Progenitor cell of endocrine pancreas (in vitro differentiated cells): Measurements from ENCODE around the gene ZBED6. TPM values are rescaled to one million over a fixed set of nuclear protein-coding genes. Genes with fewer than 3 reads are reported as not detected.
"Not testable (repeated sequence)": the region's sequence is repeated elsewhere in the genome, so short reads cannot be mapped to it uniquely, and the experiment has no call there.

Experiments
- DNase-seq: peaks from one replicate; pipeline ENCODE4 v3.0.0; 2021; ENCODE audit warnings: low spot score; ENCODE audit not compliant: unreplicated experiment
- H3K27ac Mint-ChIP-seq: 2 replicates; pipeline ENCODE4 v1.8.0; 2021; ENCODE audit warnings: mild to moderate bottlenecking, moderate library complexity, mixed read lengths
- H3K27me3 Mint-ChIP-seq: 2 replicates; pipeline ENCODE4 v1.8.0; 2021; ENCODE audit warnings: mixed read lengths
- H3K36me3 Mint-ChIP-seq: 2 replicates; pipeline ENCODE4 v1.8.0; 2022; ENCODE audit warnings: mixed read lengths; ENCODE audit not compliant: insufficient read depth
- H3K4me1 Mint-ChIP-seq: 2 replicates; pipeline ENCODE4 v1.8.0; 2021; ENCODE audit warnings: low read depth, mixed read lengths
- H3K4me3 Mint-ChIP-seq: 2 replicates; pipeline ENCODE4 v1.8.0; 2021; ENCODE audit warnings: low read depth, mild to moderate bottlenecking, moderate library complexity, mixed read lengths
- H3K9me3 Mint-ChIP-seq: 2 replicates; pipeline ENCODE4 v1.8.0; 2021; ENCODE audit warnings: low read depth, mixed read lengths
- long read RNA-seq: library from polyadenylated mRNA; unstranded; transcript quantifications from one replicate; pipeline ENCODE4 v2.0.0, GENCODE V29; 2020
- total RNA-seq: library from RNA; stranded (reverse); gene quantifications from 2 replicates; pipeline ENCODE4 v1.2.1, GENCODE V29; 2021
- TF ChIP-seq, protein P1 (sequence below): fragments of 200-600 bp; sonication (generic); IDR thresholded peaks from one replicate; pipeline ENCODE4 v1.5.0; 2021; ENCODE audit warnings: antibody characterized with exemption, mild to moderate bottlenecking; ENCODE audit not compliant: unreplicated experiment

The ZBED6 gene, protein sequence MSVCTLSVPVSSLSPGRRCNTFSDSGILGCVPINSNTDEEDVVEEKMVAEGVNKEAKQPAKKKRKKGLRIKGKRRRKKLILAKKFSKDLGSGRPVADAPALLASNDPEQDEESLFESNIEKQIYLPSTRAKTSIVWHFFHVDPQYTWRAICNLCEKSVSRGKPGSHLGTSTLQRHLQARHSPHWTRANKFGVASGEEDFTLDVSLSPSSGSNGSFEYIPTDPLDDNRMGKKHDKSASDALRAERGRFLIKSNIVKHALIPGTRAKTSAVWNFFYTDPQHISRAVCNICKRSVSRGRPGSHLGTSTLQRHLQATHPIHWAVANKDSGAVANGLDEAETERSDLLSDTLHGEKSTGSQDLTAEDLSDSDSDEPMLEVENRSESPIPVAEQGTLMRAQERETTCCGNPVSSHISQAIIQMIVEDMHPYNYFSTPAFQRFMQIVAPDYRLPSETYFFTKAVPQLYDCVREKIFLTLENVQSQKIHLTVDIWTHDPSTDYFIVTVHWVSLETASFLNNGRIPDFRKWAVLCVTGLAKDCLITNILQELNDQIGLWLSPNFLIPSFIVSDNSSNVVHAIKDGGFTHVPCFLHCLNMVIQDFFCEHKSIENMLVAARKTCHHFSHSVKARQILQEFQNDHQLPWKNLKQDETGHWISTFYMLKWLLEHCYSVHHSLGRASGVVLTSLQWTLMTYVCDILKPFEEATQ (N-terminal part only)
- total RNA-seq, result 35.3 and 36.1 TPM in 2 replicates
- long read RNA-seq, full-length matches to known transcripts, result 1 of 4 reads
- long read RNA-seq, partial matches to known transcripts, result 0 of 4 reads
- long read RNA-seq, other reads (novel, unspliced or antisense), result 3 of 4 reads

DNA sequence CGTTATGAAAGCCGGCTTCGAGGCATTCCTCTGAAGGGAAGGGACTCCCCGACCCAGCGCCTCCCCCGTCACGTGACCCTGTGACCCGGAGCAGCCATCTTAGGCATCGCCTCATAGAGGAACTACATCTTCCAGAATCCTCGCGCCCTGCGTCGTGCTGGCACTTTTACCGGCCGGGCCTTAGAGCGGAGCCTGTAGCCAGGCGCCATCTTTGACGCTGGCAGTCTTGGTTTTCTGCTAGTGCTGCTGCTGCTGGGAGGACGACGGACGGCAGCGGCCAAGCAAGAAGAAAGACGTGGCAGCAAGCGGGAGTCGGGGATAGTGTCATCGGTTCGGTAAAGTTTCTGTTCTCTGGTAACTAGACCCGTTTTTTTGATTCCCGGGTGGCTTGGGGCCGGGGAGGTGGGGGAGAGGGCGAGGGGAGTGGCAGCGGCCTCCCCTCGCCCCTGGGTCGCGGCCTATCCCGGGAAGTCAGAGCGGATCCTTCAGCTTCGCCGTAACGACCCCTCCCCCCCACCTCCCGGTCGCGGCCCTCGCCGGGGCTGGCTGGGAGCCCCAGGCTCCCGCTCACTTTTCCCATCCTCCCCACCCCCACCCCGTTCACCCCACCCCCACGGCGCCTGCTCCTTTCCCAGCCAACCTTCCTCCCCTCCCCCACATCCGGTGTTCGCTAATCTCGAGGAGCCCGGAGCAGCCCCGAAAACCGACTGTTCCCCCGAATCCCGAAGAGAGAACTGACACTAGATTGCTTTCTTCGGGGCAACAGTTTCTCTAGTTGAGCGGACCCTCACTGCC is at the start of gene ZBED6, which contains the start of gene ZC3H11A:
Gene ZBED6 (plus strand): TSS at position 183 of the 795 bp plus-strand sequence. CDS start 1,900 bp downstream, outside the sequence.
Gene ZC3H11A (plus strand): TSS at position 183 of the 795 bp plus-strand sequence. CDS start 21,448 bp downstream, outside the sequence.
- Mint-ChIP-seq H3K4me3 (peak within 1 kb of the TSS; percentile 99), H3K27ac (peak within 1 kb of the TSS; percentile 99), H3K9me3 (peaks cover 8% of the 10 kb centered on the region), H3K27me3 (no peaks in the 10 kb centered on the region), H3K4me1 (peaks cover 20% of the 10 kb centered on the region), H3K36me3 (peaks cover 28% of the 10 kb centered on the region)
- peak; percentile 93 for DNase-seq
- TF ChIP-seq, protein P1, sequence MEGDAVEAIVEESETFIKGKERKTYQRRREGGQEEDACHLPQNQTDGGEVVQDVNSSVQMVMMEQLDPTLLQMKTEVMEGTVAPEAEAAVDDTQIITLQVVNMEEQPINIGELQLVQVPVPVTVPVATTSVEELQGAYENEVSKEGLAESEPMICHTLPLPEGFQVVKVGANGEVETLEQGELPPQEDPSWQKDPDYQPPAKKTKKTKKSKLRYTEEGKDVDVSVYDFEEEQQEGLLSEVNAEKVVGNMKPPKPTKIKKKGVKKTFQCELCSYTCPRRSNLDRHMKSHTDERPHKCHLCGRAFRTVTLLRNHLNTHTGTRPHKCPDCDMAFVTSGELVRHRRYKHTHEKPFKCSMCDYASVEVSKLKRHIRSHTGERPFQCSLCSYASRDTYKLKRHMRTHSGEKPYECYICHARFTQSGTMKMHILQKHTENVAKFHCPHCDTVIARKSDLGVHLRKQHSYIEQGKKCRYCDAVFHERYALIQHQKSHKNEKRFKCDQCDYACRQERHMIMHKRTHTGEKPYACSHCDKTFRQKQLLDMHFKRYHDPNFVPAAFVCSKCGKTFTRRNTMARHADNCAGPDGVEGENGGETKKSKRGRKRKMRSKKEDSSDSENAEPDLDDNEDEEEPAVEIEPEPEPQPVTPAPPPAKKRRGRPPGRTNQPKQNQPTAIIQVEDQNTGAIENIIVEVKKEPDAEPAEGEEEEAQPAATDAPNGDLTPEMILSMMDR, result no peak

DNA sequence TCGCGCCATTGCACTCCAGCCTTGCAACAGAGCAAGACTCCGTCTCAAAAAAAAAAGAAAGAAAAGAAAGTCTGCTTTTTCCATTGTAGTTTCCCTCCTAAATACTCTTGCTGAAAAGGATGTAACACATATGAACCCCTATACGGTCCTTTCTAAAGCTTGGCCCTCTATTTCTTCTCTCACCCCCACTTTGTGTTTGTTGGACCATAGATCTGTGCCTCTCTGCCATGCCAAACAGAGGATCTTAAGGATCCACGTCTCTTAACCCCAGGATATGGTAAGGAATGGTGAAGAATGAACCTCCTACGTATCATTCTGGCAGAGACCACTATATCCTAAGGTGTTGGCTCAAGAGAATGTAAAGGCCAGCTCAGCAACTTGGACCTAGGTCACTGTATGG is 49.1 kb upstream of the ZBED6 start:
- Mint-ChIP-seq H3K36me3 (peaks cover 8% of the 10 kb centered on the region), H3K4me1 (peaks cover 5% of the 10 kb centered on the region), H3K4me3 (no peak overlapping the region), H3K9me3 (no peaks in the 10 kb centered on the region), H3K27ac (no peak overlapping the region), H3K27me3 (no peaks in the 10 kb centered on the region)
- DNase-seq, result no peak
- TF ChIP-seq, protein P1, result no peak

DNA sequence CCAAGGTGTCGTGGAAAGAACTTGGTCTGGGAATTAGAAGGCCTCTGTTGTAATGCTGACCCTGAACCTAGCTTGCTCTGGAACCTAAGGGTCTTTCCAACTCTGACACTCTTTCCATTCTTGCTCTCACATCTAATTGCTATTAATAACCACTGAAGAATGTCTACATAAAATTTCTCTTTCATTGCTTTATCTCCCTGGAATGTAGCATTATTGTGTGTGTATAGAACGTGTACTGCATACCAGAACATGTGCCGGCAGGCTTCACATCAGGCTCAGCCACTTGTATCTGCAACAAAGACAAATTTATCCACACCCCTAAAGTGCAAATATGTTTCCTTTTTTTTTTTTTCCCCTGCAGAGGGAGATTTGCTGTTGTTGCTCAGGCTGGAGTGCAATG is 44.4 kb upstream of the ZBED6 start:
- DNase-seq, result no peak
- H3K9me3 Mint-ChIP-seq, result no peaks in the 10 kb centered on the region
- H3K36me3 Mint-ChIP-seq, result peaks cover 2% of the 10 kb centered on the region
- peaks cover 11% of the 10 kb centered on the region for H3K4me1 Mint-ChIP-seq
- TF ChIP-seq, protein P1, result no peak
- H3K27me3 Mint-ChIP-seq, result no peaks in the 10 kb centered on the region
- H3K27ac Mint-ChIP-seq, result peak overlapping the region; percentile 83
- no peak overlapping the region for H3K4me3 Mint-ChIP-seq

DNA sequence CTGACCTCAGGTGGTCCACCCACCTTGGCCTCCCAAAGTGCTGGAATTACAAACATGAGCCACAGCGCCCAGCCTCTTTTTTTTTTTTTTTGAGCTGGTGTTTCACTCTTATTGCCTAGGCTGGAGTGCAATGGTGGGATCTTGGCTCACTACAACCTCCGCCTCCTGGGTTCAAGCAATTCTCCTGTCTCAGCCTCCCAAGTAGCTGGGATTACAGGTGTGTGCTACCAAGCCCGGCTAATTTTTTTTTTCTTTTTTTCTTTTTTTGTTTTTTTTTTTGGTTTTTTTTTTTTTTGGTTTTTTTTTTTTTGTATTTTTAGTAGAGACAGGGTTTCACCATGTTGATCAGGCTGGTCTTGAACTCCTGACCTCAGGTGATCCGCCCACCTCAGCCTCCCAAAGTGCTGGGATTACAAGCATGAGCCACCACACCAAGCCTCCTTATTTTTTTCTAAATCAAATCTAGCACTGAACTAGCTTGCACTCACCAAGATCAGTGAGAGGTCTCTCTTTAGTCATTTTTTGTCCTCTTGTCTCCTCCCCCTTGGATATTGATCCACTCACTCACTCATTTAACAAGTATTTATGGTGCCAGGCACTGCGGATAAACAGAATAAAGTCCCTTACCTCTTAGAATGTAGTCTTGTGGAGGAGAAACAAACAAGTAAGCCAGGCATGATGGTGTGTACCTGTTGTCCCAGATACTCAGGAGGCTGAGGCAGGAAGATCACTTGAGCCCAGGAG is 43.6 kb upstream of the ZBED6 start:
- Mint-ChIP-seq H3K27ac (peak overlapping the region; percentile 73), H3K4me1 (peaks cover 12% of the 10 kb centered on the region)
- H3K27me3 Mint-ChIP-seq, H3K4me3 Mint-ChIP-seq, H3K9me3 Mint-ChIP-seq, DNase-seq, H3K36me3 Mint-ChIP-seq: not testable (repeated sequence)

DNA sequence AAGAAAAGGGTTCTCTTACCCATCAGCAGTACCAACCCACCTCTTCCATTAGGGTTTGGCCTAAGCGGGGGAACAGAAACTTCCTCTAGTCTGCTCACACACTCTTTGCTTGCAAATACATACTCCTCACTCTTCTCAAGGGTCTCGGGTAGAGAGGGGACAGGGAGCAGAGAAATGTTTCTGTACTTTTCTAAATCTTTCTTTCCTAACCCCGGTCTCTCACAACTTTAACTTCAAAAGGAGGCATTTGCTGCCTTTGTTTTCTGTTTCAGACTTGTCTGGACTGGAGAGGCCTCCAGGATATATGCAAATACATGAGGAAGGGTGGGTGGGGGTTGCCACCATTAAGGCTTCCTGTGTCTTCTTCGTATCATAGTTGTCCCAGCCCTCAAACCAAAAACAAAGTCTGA is 41.0 kb upstream of the ZBED6 start:
- H3K27me3 Mint-ChIP-seq, result no peaks in the 10 kb centered on the region
- no peak overlapping the region for H3K27ac Mint-ChIP-seq
- no peaks in the 10 kb centered on the region for H3K9me3 Mint-ChIP-seq
- no peaks in the 10 kb centered on the region for H3K36me3 Mint-ChIP-seq
- TF ChIP-seq, protein P1, result no peak
- H3K4me3 Mint-ChIP-seq, result no peak overlapping the region
- DNase-seq, result no peak
- peaks cover 12% of the 10 kb centered on the region for H3K4me1 Mint-ChIP-seq
